Colon (tissue), 2 donors: ENCODE results near the gene SDK2.
"Not testable (repeated sequence)": the region's sequence is repeated elsewhere in the genome, so short reads cannot be mapped to it uniquely, and the experiment has no call there.

Source experiments
- FAIRE-seq: peaks from 2 replicates; lab custom pipeline; 2012; peaks lifted over from hg19 to GRCh38; lab: Jason Lieb, UNC
- donor health status: control.
- donor health status: control.

SDK2 gene

DNA sequence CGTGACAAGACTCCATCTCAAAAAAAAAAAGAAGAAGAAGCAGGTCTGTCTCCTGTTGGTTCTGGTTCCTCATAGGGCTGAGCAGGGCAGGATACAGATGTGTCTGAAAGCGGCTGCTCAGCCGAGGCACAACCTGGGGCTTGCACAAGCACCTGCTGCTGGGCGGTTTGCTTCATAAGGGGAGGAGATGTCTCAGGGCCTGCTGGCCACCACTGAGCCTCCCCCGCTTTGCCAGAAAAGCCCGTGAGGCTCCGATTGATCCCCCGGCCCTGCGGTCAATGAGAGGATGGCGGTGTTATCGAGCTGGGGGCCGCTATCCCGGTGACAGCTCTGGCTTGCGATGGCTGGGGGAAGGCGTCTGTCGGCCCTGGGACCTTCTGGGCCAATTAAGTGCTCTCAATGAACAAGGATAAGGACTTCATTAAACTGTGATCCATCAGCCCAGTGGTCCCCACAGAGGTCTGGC, 162.0 kb downstream of the SDK2 start:
- no peak for FAIRE-seq

DNA sequence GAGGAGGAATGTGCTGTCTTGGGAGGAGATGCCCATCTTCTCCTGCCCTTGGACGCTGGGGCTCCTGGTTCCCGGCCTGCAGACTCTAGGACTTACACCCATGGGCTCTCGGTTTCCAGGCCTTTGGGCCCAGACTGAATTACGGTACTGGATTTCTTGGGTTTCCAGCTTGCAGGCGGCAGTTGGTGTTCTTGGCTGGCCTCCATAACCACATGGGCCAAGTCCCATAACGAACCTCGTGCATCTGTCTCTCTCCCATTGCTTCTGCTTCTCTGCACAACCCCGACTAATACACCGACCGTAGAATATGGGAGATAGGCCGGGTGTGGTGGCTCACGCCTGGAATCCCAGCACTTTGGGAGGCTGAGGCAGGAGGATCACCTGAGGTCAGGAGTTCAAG, 162.6 kb downstream of the SDK2 start:
- no peak for FAIRE-seq

- no peak for FAIRE-seq
These were observed 163.5 kb downstream of the SDK2 start for GRCh38 chr17:73480740-73481139.

- FAIRE-seq, result no peak
These were observed 165.3 kb downstream of the SDK2 start for GRCh38 chr17:73478768-73479424.

GRCh38 chr17:73478334-73478733, 165.9 kb downstream of the SDK2 start:
- no peak for FAIRE-seq

DNA sequence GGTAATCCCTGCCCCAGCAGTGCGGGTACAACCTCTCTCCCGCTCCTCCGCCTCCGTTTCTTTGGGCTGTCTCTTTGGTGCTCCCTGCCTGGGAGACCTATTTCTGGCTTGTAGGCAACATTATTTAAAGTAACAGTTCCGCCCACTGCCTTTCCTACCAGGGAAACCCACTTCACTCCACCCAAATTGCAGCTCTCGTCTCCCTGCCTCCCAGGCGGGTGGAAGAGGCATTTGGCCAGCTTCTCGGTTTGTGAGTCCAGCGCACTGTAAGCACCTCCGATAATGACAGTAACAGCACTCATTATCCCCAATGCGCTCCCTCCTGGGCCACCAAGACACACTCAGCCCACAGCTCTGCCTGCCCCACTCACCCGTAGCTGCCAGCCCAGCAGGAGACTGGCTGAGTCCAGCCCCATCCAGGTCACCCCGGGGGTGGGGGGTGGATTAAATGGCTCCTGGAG, 167.3 kb downstream of the SDK2 start:
- FAIRE-seq, result no peak

DNA sequence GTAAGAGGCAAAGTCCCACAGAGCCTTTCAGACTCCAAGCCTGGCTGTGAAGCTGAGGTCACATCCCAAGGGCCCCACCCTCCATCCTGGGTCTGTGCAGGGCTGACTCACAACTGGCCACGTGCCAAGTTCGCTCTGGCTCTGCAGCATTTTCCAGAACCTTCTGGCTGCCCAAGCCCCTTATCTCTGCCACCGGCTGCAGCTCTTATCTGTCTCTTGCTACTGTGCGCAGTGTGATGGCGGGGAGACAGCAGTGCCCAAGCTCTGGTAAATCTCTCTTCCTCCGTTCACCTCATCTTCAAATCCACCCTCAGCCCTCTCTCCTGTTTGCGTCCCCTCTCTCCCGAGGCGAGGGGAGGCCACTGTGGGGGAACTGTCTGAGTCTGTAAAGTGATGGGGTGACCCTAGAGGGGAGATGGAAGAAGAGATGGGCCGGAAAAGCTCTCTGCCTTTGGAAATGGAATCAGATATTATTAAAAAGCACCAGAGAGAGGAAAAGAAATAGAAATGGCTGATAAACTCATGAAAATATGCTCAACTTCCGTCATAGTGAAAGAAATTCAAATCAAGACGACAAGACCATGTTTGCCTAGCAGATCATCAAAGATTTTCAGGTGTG, 169.8 kb downstream of the SDK2 start:
- no peak for FAIRE-seq

GRCh38 chr17:73472715-73473114, 171.5 kb downstream of the SDK2 start:
- FAIRE-seq, result not testable (repeated sequence)

GRCh38 chr17:73471924-73472323, 172.3 kb downstream of the SDK2 start:
- no peak for FAIRE-seq

GRCh38 chr17:73470316-73470826, 173.9 kb downstream of the SDK2 start:
- FAIRE-seq, result no peak

DNA sequence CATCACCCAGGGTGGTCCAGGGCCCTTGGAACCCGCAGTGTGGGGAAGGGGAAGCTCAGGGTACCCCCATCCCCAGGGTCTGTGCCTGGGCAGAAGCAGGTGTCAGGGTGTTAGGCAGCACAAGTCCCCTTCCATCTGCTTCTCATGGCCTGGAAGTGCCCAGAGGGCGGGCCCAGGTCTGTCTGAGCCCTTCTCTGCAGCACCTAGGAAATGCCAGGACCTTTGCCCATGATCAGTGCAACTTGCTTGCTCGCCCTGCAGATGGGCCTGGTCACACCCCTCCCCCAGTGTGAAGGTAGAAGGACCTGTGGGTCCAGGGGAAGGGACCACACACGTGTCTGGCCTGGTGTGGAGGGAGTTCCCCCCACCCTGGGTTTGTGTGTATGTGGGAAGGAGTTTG, 174.9 kb downstream of the SDK2 start:
- FAIRE-seq, result no peak

DNA sequence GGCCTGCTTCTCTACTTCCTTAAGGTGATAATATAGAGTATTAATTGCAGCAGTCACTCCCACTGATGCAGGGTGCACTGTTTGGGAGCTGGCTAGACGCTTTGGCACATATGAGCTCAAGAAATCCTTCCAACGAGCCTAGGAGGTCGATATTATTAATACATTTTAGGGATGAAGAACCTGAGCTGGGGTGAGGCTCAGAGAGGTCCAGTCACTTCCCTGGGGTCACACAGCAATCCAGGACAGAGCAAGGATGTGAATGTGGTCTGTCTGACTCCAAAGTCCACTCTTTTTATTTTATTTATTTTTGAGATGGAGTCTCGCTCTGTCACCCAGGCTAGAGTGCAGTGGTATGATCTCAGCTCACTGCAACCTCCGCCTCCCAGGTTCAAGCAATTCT, 176.0 kb downstream of the SDK2 start:
- FAIRE-seq, result no peak

DNA sequence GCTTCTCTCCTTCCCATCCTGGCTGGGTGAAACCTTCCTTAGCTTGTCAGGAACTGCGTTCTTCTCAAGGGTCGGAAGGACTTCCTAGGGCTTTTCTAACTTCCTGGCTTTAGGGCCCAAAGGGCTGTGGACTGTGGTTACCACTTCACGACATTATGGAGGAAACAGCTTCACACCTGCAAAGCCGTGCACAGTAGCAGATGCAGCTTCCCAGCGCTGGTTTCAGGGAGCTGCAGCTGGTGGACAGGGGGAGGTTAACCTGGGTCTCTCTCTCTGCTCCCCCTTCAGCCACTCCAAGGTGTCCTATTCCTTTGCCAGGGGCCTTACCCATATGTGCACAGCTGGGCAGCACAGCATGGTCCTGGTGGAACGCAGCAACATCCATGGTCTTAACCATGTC, 176.6 kb downstream of the SDK2 start:
- FAIRE-seq, result no peak

GRCh38 chr17:73466704-73467433, 177.4 kb downstream of the SDK2 start:
- FAIRE-seq, result no peak

DNA sequence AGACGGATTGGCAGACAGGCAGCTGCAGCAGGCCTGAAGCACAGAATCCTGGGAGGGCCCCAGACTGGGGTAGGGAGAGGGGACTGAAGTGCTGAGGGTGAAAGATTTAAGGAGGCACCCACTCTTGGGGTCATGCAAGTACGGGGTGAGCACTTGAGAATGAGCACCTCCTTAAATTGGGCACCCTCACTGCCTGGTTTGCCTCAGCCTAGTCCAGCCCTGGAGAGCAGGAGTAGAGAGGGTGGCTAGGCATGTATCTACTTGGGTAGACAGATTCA, 178.4 kb downstream of the SDK2 start:
- no peak for FAIRE-seq

- FAIRE-seq, result no peak
These were observed 178.9 kb downstream of the SDK2 start for GRCh38 chr17:73465130-73465952.

GRCh38 chr17:73464447-73464846, 179.8 kb downstream of the SDK2 start:
- FAIRE-seq, result no peak

GRCh38 chr17:73463821-73464220, 180.4 kb downstream of the SDK2 start:
- FAIRE-seq, result no peak

- no peak for FAIRE-seq
These were observed 181.4 kb downstream of the SDK2 start for GRCh38 chr17:73462823-73463222.

DNA sequence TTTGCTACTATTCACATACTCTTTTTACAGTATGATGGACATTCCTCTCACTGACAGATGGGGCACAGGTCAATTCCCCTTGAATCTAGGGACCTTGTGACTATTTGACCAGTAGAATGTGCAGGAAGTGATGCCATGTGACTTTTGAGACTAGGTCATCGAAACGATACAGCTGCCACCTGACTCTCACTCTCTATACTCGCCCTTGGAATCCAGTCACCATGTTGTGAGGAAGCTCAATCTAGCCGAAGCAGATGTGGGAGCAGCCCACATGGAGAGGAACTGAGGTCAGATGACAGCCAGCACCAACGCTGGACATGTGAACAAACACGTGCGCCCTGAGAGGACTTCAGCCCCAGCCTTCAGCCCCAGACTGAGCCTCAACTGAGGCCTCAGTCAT, 184.3 kb downstream of the SDK2 start:
- no peak for FAIRE-seq

DNA sequence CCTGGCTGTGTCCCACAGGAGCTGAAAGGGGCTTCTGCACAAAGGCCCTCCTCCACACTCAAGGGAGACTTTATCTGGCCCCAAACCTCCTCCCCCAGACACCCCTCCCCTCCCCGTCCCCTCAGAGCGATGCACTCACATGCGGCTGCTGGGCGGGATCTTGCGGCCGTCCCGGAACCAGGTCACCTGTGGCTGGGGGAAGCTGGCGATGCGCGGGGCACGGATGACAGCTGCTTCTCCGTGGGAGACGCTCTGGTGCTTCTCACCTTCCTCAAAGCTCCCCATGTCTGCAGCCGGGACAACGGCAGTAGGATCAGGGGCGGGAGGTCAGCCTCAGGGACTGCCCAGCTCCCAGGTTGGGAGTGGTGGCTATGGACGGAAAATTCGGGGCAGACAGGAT, 188.5 kb downstream of the SDK2 start:
- no peak for FAIRE-seq

- no peak for FAIRE-seq
These were observed 189.1 kb downstream of the SDK2 start for GRCh38 chr17:73455050-73455687.
